HCT116 (cell line): ENCODE data around the gene GPR37L1. TPM values are rescaled to one million over a fixed set of nuclear protein-coding genes. Genes with fewer than 3 reads are reported as not detected.

ENCODE experiments used
- ATAC-seq: fragments of 200-7000 bp; cut with Tn5 transposase; 2 replicates; pipeline ENCODE4 v1.9.1; 2020; ENCODE audit warnings: mild to moderate bottlenecking, moderate library complexity
- BruUV-seq: library from RNA; stranded (reverse); fragments of 400-500 nt; replicated peaks from 2 replicates; lab custom pipeline; 2021; lab: Mats Ljungman, UMichigan
- CTCF ChIA-PET: fragments of 300-600 bp; sonication (Branson Sonifier 250); formaldehyde crosslinking; loops from one replicate; lab custom pipeline; 2021; ENCODE audit warnings: antibody characterized with exemption; lab: Charles Lee
- POLR2A ChIA-PET: fragments of 300-600, 350-600 bp; sonication (Branson Sonifier 250); formaldehyde crosslinking; loops from one replicate; lab custom pipeline; 2021; ENCODE audit warnings: antibody characterized with exemption; lab: Charles Lee
- RAD21 ChIA-PET, 2 experiments: fragments of 300-600 bp; sonication (Branson Sonifier 250); formaldehyde crosslinking; loops; one replicate each; lab custom pipeline; 2023; ENCODE audit warnings: low total read pairs in 2 of 2; ENCODE audit not compliant: uncharacterized antibody in 2 of 2, unreplicated experiment in 2 of 2, low non-redundant PET in 1 of 2; lab: Charles Lee
- DNase-seq: peaks from one replicate; pipeline ENCODE4 v3.0.0-alpha.2; 2010; ENCODE audit warnings: low read depth, low spot score
- H2AFZ ChIP-seq: fragments of 200-600 bp; shearing (Covaris generic), sonication (generic); 2 replicates; pipeline ENCODE4 v1.6.1; 2017; ENCODE audit warnings: low read depth, mixed run types, mixed read lengths, antibody characterized with exemption, low read length; ENCODE audit not compliant: poor library complexity, severe bottlenecking
- H3K27ac ChIP-seq: 2 replicates; pipeline ENCODE4 v1.5.1; 2012; ENCODE audit warnings: low read depth, low read length
- H3K27me3 ChIP-seq: fragments of 200-600 bp; sonication (generic); 2 replicates; pipeline ENCODE4 v1.6.1; 2016; ENCODE audit warnings: mixed run types, low read length, mixed read lengths; ENCODE audit not compliant: insufficient read depth
- H3K36me3 ChIP-seq, 2 experiments: fragments of 200-500 bp in 1 of 2; fragments of 200-600 bp in 1 of 2; sonication (Bioruptor generic) in 1 of 2; sonication (generic) in 1 of 2; 2 replicates each; pipeline versions ENCODE4 v1.5.1 to v1.6.1; 2014 to 2016; ENCODE audit warnings: low read length in 2 of 2, inconsistent platforms in 1 of 2, mixed read lengths in 1 of 2, mixed run types in 1 of 2; ENCODE audit not compliant: insufficient read depth in 2 of 2, control insufficient read depth in 1 of 2
- H3K4me1 ChIP-seq, 2 experiments: fragments of 200-600 bp in 1 of 2; sonication (generic) in 1 of 2; 2 replicates each; pipeline versions ENCODE4 v1.5.1 to v1.6.1; 2012 to 2017; ENCODE audit warnings: low read length in 2 of 2, inconsistent platforms in 1 of 2, mild to moderate bottlenecking in 1 of 2, mixed read lengths in 1 of 2, mixed run types in 1 of 2, moderate library complexity in 1 of 2; ENCODE audit not compliant: insufficient read depth in 2 of 2, control insufficient read depth in 1 of 2
- H3K4me2 ChIP-seq: fragments of 200-600 bp; sonication (generic); 2 replicates; pipeline ENCODE4 v1.6.1; 2017; ENCODE audit warnings: mixed run types, low read length, mixed read lengths
- H3K4me3 ChIP-seq, 2 experiments: fragments of 200-600 bp in 1 of 2; sonication (generic) in 1 of 2; replicated peaks in 1 of 2; 2 replicates each; pipeline ENCODE4 v1.5.1; 2011 to 2016; ENCODE audit warnings: low read length in 2 of 2, control low read depth in 1 of 2, low read depth in 1 of 2, mild to moderate bottlenecking in 1 of 2, mixed read lengths in 1 of 2, mixed run types in 1 of 2
- H3K79me2 ChIP-seq: fragments of 200-600 bp; sonication (generic); 2 replicates; pipeline ENCODE4 v1.6.1; 2017; ENCODE audit warnings: mild to moderate bottlenecking, mixed run types, low read length, moderate library complexity, mixed read lengths; ENCODE audit not compliant: insufficient read depth
- H3K9ac ChIP-seq: fragments of 200-600 bp; sonication (generic); 2 replicates; pipeline ENCODE4 v1.6.1; 2016; ENCODE audit warnings: low read length, mixed read lengths
- H3K9me2 ChIP-seq: fragments of 200-600 bp; sonication (generic), shearing (Covaris generic); 2 replicates; pipeline ENCODE4 v1.6.1; 2017; ENCODE audit warnings: mixed run types, mild to moderate bottlenecking, moderate library complexity; ENCODE audit not compliant: insufficient read depth
- H3K9me3 ChIP-seq, 2 experiments: fragments of 200-500 bp in 1 of 2; fragments of 200-600 bp in 1 of 2; sonication (Bioruptor generic) in 1 of 2; sonication (generic) in 1 of 2; 2 replicates each; pipeline ENCODE4 v1.6.1; 2014 to 2017; ENCODE audit warnings: low read length in 2 of 2, mixed read lengths in 2 of 2, inconsistent platforms in 1 of 2, low read depth in 1 of 2, mild to moderate bottlenecking in 1 of 2, mixed run types in 1 of 2, moderate library complexity in 1 of 2; ENCODE audit not compliant: control insufficient read depth in 1 of 2, insufficient read depth in 1 of 2
- H4K20me1 ChIP-seq: fragments of 200-600 bp; sonication (generic), shearing (Covaris generic); 2 replicates; pipeline ENCODE4 v1.6.1; 2017; ENCODE audit warnings: mixed run types, mild to moderate bottlenecking, moderate library complexity; ENCODE audit not compliant: insufficient read depth
- CEBPB ChIP-seq: IDR thresholded peaks from 2 replicates; pipeline ENCODE4 v1.6.1; 2012; ENCODE audit warnings: low read depth
- POLR2AphosphoS5 ChIP-seq: IDR thresholded peaks from 2 replicates; pipeline ENCODE4 v1.6.1; 2011; ENCODE audit warnings: mild to moderate bottlenecking, low read depth, low read length, moderate library complexity
- SIN3A ChIP-seq: IDR thresholded peaks from 2 replicates; pipeline ENCODE4 v1.6.1; 2012; ENCODE audit warnings: low read depth
- TCF7L2 ChIP-seq: IDR thresholded peaks from 2 replicates; pipeline ENCODE4 v1.7.0; 2011; ENCODE audit warnings: borderline replicate concordance, inconsistent platforms; ENCODE audit not compliant: insufficient read depth, insufficient read length; ENCODE audit errors: extremely low read depth
- YY1 ChIP-seq: IDR thresholded peaks from 2 replicates; pipeline ENCODE4 v1.6.1; 2011; ENCODE audit warnings: low read length, low read depth, moderate library complexity, mild to moderate bottlenecking; ENCODE audit not compliant: insufficient replicate concordance; ENCODE audit errors: extremely low read depth
- intact Hi-C: fragments of 100-400 bp; cut with micrococcal nuclease; formaldehyde crosslinking; loops from 2 replicates; pipeline ENCODE4 v1.10.0; 2022
- total RNA-seq: library from RNA; stranded (reverse); gene quantifications from one replicate; pipeline ENCODE4 v1.2.1, GENCODE V29; 2021; ENCODE audit not compliant: unreplicated experiment
- TF ChIP-seq, protein P1 (sequence below): IDR thresholded peaks from 2 replicates; pipeline ENCODE4 v1.6.1; 2012

The GPR37L1 gene
- total RNA-seq, 1 experiment from 2014 or later, result 0.10 TPM

GRCh38 chr1:202133496-202133895, 10.8 kb downstream of the GPR37L1 start:
- Histone ChIP-seq H3K9me2 (no peaks in the 10 kb centered on the region), H3K9me3 (no peaks in the 10 kb centered on the region), H3K36me3 (peaks cover 7 to 18% of the 10 kb centered on the region in 2 experiments; a peak in 3 of 4 replicates), H3K27ac (no peak overlapping the region), H3K9ac (no peak overlapping the region), H3K4me2 (no peak overlapping the region), H3K4me3 (no peak overlapping the region), H3K27me3 (no peaks in the 10 kb centered on the region), H4K20me1 (no peaks in the 10 kb centered on the region), H2AFZ (no peak overlapping the region), H3K4me1 (peaks cover 0 to 4% of the 10 kb centered on the region in 2 experiments; a peak in 1 of 4 replicates), H3K79me2 (peaks cover 5% of the 10 kb centered on the region; the same call in 1 of the 2 replicates)
- no peak for TF ChIP-seq TCF7L2
- TF ChIP-seq POLR2AphosphoS5, result no peak
- TF ChIP-seq SIN3A, result no peak
- ChIA-PET CTCF (interaction anchor here (2.6 to 3.5 kb wide), 2 partner anchors 11 to 133 kb away, joined by 11 to 13 read pairs; partner anchors contain the start of gene GPR37L1), POLR2A (no interaction called here), RAD21 (no interaction called here)
- DNase-seq (no peak), ATAC-seq (no peak)
- BruUV-seq, result no TSS peak
- intact Hi-C loops, result no loop called here

GRCh38 chr1:202133989-202134388, 11.3 kb downstream of the GPR37L1 start:
- no peak overlapping the region for H3K9ac ChIP-seq
- no peaks in the 10 kb centered on the region for H3K9me3 ChIP-seq
- no peaks in the 10 kb centered on the region for H3K9me2 ChIP-seq
- intact Hi-C loops, result no loop called here
- peaks cover 0 to 4% of the 10 kb centered on the region in 2 experiments; a peak in 1 of 4 replicates for H3K4me1 ChIP-seq
- no peaks in the 10 kb centered on the region for H4K20me1 ChIP-seq
- ATAC-seq (no peak), DNase-seq (no peak)
- ChIA-PET POLR2A (no interaction called here), RAD21 (no interaction called here), CTCF (interaction anchor here (0.9 to 3.5 kb wide), 3 partner anchors 11 to 238 kb away, joined by 3 to 13 read pairs (median 11); partner anchors contain the start of gene GPR37L1)
- H3K36me3 ChIP-seq, result peaks cover 7 to 18% of the 10 kb centered on the region in 2 experiments; a peak in 3 of 4 replicates
- H3K4me2 ChIP-seq, result no peak overlapping the region
- peaks cover 10% of the 10 kb centered on the region; the same call in 1 of the 2 replicates for H3K79me2 ChIP-seq
- TF ChIP-seq, protein P1, sequence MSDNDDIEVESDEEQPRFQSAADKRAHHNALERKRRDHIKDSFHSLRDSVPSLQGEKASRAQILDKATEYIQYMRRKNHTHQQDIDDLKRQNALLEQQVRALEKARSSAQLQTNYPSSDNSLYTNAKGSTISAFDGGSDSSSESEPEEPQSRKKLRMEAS, result no peak
- TF ChIP-seq CEBPB (no peak), YY1 (no peak)
- no peak overlapping the region for H3K4me3 ChIP-seq
- no peaks in the 10 kb centered on the region for H3K27me3 ChIP-seq
- H2AFZ ChIP-seq, result no peak overlapping the region
- no TSS peak for BruUV-seq
- H3K27ac ChIP-seq, result no peak overlapping the region
